ENCODE data around the gene PPIL1. TPM values are rescaled to one million over a fixed set of nuclear protein-coding genes. Genes with fewer than 3 reads are reported as not detected.
A peak's percentile ranks its signal among the peaks of the same experiment; 100 is the strongest.

Gene PPIL1
- total RNA-seq, 4 donors from 2014 or later: 22.8 to 36.0 (median 27.5) TPM

- intact Hi-C loops (cut with DNase I; ENCODE audit: low total_unique reads): no loop called here
- Histone ChIP-seq H3K4me1 (peaks cover 0 to 7% of the 10 kb centered on the region in 2 donors), H3K9me3 (no peaks in the 10 kb centered on the region), H3K27me3 (no peaks in the 10 kb centered on the region), H3K27ac (peak overlapping the region; percentile 74 to 82), H3K4me3 (no peak overlapping the region), H3K36me3 (no peaks in the 10 kb centered on the region)
- peak; percentile 56 to 80 for DNase-seq
- TF ChIP-seq POLR2A (IDR thresholded peaks at IDR 0.05): no peak
- TF ChIP-seq CTCF (IDR thresholded peaks at IDR 0.05): peak; percentile 65 to 90 (median 80)
These were observed 23.4 kb downstream of the PPIL1 start for GRCh38 chr6:36851149-36851614.

GRCh38 chr6:36850021-36850420 lies 24.6 kb downstream of the PPIL1 start:
- Histone ChIP-seq H3K9me3 (no peaks in the 10 kb centered on the region), H3K4me1 (peaks cover 0 to 7% of the 10 kb centered on the region in 2 donors), H3K4me3 (no peak overlapping the region), H3K36me3 (no peaks in the 10 kb centered on the region), H3K27ac (peak overlapping the region; percentile 10 to 58), H3K27me3 (no peaks in the 10 kb centered on the region)
- TF ChIP-seq CTCF (IDR thresholded peaks at IDR 0.05): no peak
- TF ChIP-seq POLR2A (IDR thresholded peaks at IDR 0.05): no peak
- DNase-seq: peak in 1 of 2 donors; percentile 13
- intact Hi-C loops (cut with DNase I; ENCODE audit: low total_unique reads): no loop called here

- intact Hi-C loops (cut with DNase I; ENCODE audit: low total_unique reads): no loop called here
- DNase-seq: peak; percentile 43 to 62
- Histone ChIP-seq H3K27me3 (no peaks in the 10 kb centered on the region), H3K36me3 (no peaks in the 10 kb centered on the region), H3K9me3 (no peaks in the 10 kb centered on the region), H3K4me3 (no peak overlapping the region), H3K27ac (peak overlapping the region; percentile 37 to 58), H3K4me1 (peaks cover 0 to 7% of the 10 kb centered on the region in 2 donors)
- TF ChIP-seq POLR2A (IDR thresholded peaks at IDR 0.05) (no peak), CTCF (IDR thresholded peaks at IDR 0.05) (no peak)
These were observed 25.8 kb downstream of the PPIL1 start for GRCh38 chr6:36848658-36849441.

GRCh38 chr6:36847991-36848390 lies 26.6 kb downstream of the PPIL1 start:
- Histone ChIP-seq H3K27ac (no peak overlapping the region), H3K4me3 (no peak overlapping the region)
- intact Hi-C loops (cut with DNase I; ENCODE audit: low total_unique reads): no loop called here

More at GRCh38 chr6:36847991-36848390, 26.6 kb downstream of the PPIL1 start:
- no peaks in the 10 kb centered on the region for H3K9me3 ChIP-seq
- peaks cover 0 to 7% of the 10 kb centered on the region in 2 donors for H3K4me1 ChIP-seq
- no peak for DNase-seq
- H3K36me3 ChIP-seq: no peaks in the 10 kb centered on the region
- TF ChIP-seq CTCF (IDR thresholded peaks at IDR 0.05) (no peak), POLR2A (IDR thresholded peaks at IDR 0.05) (no peak)
- H3K27me3 ChIP-seq: no peaks in the 10 kb centered on the region
